Stomach (tissue), 9 donors: ENCODE data around the gene GRK1. TPM values are rescaled to one million over a fixed set of nuclear protein-coding genes. Genes with fewer than 3 reads are reported as not detected.
"Not testable (repeated sequence)": the region's sequence is repeated elsewhere in the genome, so short reads cannot be mapped to it uniquely, and the experiment has no call there.

Experiments
- DNase-seq, 2 donors: peaks; one replicate each; pipeline versions ENCODE4 v3.0.0 to v3.0.0-alpha.2; 2013 to 2019
- H3K27ac ChIP-seq, 5 donors: fragments of 200-600 bp in 4 of 5; sonication (generic) in 4 of 5; one replicate each; pipeline ENCODE4 v1.5.1; 2013 to 2019; ENCODE audit warnings: mild to moderate bottlenecking in 1 of 5, moderate library complexity in 1 of 5
- H3K27me3 ChIP-seq, 3 donors: fragments of 200-600 bp; sonication (generic); one replicate each; pipeline ENCODE4 v1.5.1; 2017 to 2019; ENCODE audit warnings: mixed run types in 1 of 3
- H3K36me3 ChIP-seq, 4 donors: fragments of 200-600 bp; sonication (generic); 1 replicate in 3 of 4; 2 replicates in 1 of 4; pipeline ENCODE4 v1.5.1; 2016 to 2019
- H3K4me1 ChIP-seq, 4 donors: fragments of 200-600 bp; sonication (generic); one replicate each; pipeline ENCODE4 v1.5.1; 2016 to 2019
- H3K4me3 ChIP-seq, 4 donors: fragments of 200-600 bp; sonication (generic) in 3 of 4; one replicate each; pipeline ENCODE4 v1.5.1; 2016 to 2019; ENCODE audit warnings: mild to moderate bottlenecking in 1 of 4
- H3K9me3 ChIP-seq, 4 donors: fragments of 200-600 bp; sonication (generic); one replicate each; pipeline ENCODE4 v1.5.1; 2016 to 2019
- CTCF ChIP-seq, 7 experiments: fragments of 450-650 bp in 4 of 7; fragments of 200-600 bp in 3 of 7; sonication (generic) in 3 of 7; IDR thresholded peaks; one replicate each; pipeline ENCODE4 v1.5.1; 2016 to 2019; ENCODE audit warnings: antibody characterized with exemption in 7 of 7, control low read depth in 2 of 7, mild to moderate bottlenecking in 1 of 7
- EP300 ChIP-seq: sonication (generic); formaldehyde crosslinking; IDR thresholded peaks from one replicate; pipeline ENCODE4 v1.6.1; 2017; ENCODE audit warnings: antibody characterized with exemption
- POLR2A ChIP-seq, 4 donors: fragments of 450-650 bp; IDR thresholded peaks; one replicate each; pipeline ENCODE4 v1.6.1; 2016; ENCODE audit warnings: antibody characterized with exemption in 4 of 4, control low read depth in 2 of 4, mild to moderate bottlenecking in 1 of 4, moderate library complexity in 1 of 4
- POLR2AphosphoS5 ChIP-seq, 3 donors: sonication (generic); formaldehyde crosslinking; IDR thresholded peaks; one replicate each; pipeline ENCODE4 v1.6.1; 2016; ENCODE audit warnings: antibody characterized with exemption in 3 of 3
- WGBS, 5 donors: extraction: QIAGEN DNeasy Blood & Tissue Kit in 3 of 5; methylation state at CpG; one replicate each; pipeline versions ENCODE4 v1.1.5 to v1.1.7; 2013 to 2018; 5-methylcytosine and 5-hydroxymethylcytosine counted together
- intact Hi-C: fragments of 100-400 bp; cut with DNase I; formaldehyde crosslinking; loops from one replicate; pipeline ENCODE4 v1.15.1; 2023; ENCODE audit warnings: low total_unique reads
- polyA plus RNA-seq, 3 donors: library from polyadenylated mRNA; stranded (reverse); fragments of 200-250 nt; gene quantifications; one replicate each; pipeline ENCODE4 v1.2.3, GENCODE V29; 2013
- total RNA-seq, 5 donors: library from RNA; depleted of rRNA; stranded (reverse); fragments of >200 nt; gene quantifications; one replicate each; pipeline versions ENCODE4 v1.1.0 to v1.2.3, GENCODE V29; 2014 to 2016
- donor health status: healthy with polysubstance abuse.
- donor health status: Bipolar disorder and iron deficiency.
- donor health status: healthy.

Gene GRK1
- total and polyA plus RNA-seq, 8 donors, result not detected

GRCh38 chr13:113621046-113621445, 46.0 kb upstream of the GRK1 start:
- WGBS, 5 donors, result 94 to 98% (median 96%) methylated on average over 15 of the region's 15 CpGs
- no peak overlapping the region for H3K27ac ChIP-seq
- H3K4me3 ChIP-seq, result no peak overlapping the region
- no peak for DNase-seq
- TF ChIP-seq EP300, result no peak
- TF ChIP-seq POLR2A (IDR thresholded peaks at IDR 0.05), result no peak
- no peak for TF ChIP-seq POLR2AphosphoS5 (IDR thresholded peaks at IDR 0.05)
- no peak for TF ChIP-seq CTCF (IDR thresholded peaks at IDR 0.05)
- no peaks in the 10 kb centered on the region for H3K27me3 ChIP-seq
- intact Hi-C loops, result no loop called here
- no peaks in the 10 kb centered on the region for H3K9me3 ChIP-seq
- peaks cover 13 to 25% (median 16%) of the 10 kb centered on the region in 4 donors for H3K4me1 ChIP-seq
- peaks cover 9 to 28% (median 25%) of the 10 kb centered on the region in 4 donors for H3K36me3 ChIP-seq

- peak in 3 of 7 experiments; percentile 11 to 36 (median 25) for TF ChIP-seq CTCF (IDR thresholded peaks at IDR 0.05)
- H3K4me3 ChIP-seq, H3K9me3 ChIP-seq, DNase-seq, intact Hi-C loops, H3K27me3 ChIP-seq, H3K27ac ChIP-seq: not testable (repeated sequence)
- Histone ChIP-seq H3K36me3 (peaks cover 9 to 33% (median 26%) of the 10 kb centered on the region in 4 donors), H3K4me1 (peaks cover 9 to 20% (median 12%) of the 10 kb centered on the region in 4 donors)
- WGBS, 5 donors, result 83 to 91% (median 86%) methylated on average over 13 of the region's 13 CpGs
Observed at GRCh38 chr13:113621498-113621897, 45.5 kb upstream of the GRK1 start.

- DNase-seq, H3K9me3 ChIP-seq, H3K27me3 ChIP-seq, intact Hi-C loops, H3K4me3 ChIP-seq, H3K27ac ChIP-seq: not testable (repeated sequence)
- Histone ChIP-seq H3K36me3 (peaks cover 9 to 38% (median 31%) of the 10 kb centered on the region in 4 donors), H3K4me1 (peaks cover 4 to 15% (median 6%) of the 10 kb centered on the region in 4 donors)
- 88 to 94% (median 90%) methylated on average over 20 of the region's 20 CpGs for WGBS, 5 donors
Observed at GRCh38 chr13:113621986-113622550, 45.0 kb upstream of the GRK1 start.

- Histone ChIP-seq H3K36me3 (peaks cover 9 to 47% (median 37%) of the 10 kb centered on the region in 4 donors), H3K4me3 (no peak overlapping the region), H3K27me3 (no peaks in the 10 kb centered on the region), H3K27ac (no peak overlapping the region), H3K9me3 (no peaks in the 10 kb centered on the region), H3K4me1 (peaks cover 0 to 6% (median 0%) of the 10 kb centered on the region in 4 donors)
- intact Hi-C loops, result no loop called here
- WGBS, 5 donors, result 89 to 93% (median 92%) methylated on average over 20 to 29 of the region's 29 CpGs
- TF ChIP-seq POLR2A (IDR thresholded peaks at IDR 0.05) (no peak), POLR2AphosphoS5 (IDR thresholded peaks at IDR 0.05) (no peak), CTCF (IDR thresholded peaks at IDR 0.05) (no peak), EP300 (no peak)
- no peak for DNase-seq
Observed at GRCh38 chr13:113622791-113623490, 44.1 kb upstream of the GRK1 start.
